SU-DHL-6 (cell line): ENCODE results near the gene TMCC3.

ENCODE experiments used
- H2AFZ ChIP-seq: fragments of 200-600 bp; sonication (generic); 2 replicates; pipeline ENCODE4 v1.6.1; 2014; ENCODE audit warnings: low read depth, mild to moderate bottlenecking, moderate library complexity, mixed read lengths, antibody characterized with exemption, low read length; ENCODE audit not compliant: severe bottlenecking
- H3F3A ChIP-seq: fragments of 200-600 bp; shearing (Covaris generic); 2 replicates; pipeline ENCODE4 v1.6.0; 2016; ENCODE audit warnings: antibody characterized with exemption, mild to moderate bottlenecking; ENCODE audit not compliant: insufficient read depth
- H3K27ac ChIP-seq: fragments of 200-600 bp; sonication (generic); 2 replicates; pipeline ENCODE4 v1.5.1; 2016; ENCODE audit warnings: low read depth, mild to moderate bottlenecking, low read length, moderate library complexity, mixed read lengths
- H3K27me3 ChIP-seq: fragments of 200-600 bp; sonication (generic), shearing (Covaris generic); 2 replicates; pipeline ENCODE4 v1.6.0; 2014; ENCODE audit warnings: mild to moderate bottlenecking, low read length
- H3K36me3 ChIP-seq: fragments of 200-600 bp; sonication (generic); 2 replicates; pipeline ENCODE4 v1.6.1; 2014; ENCODE audit warnings: mild to moderate bottlenecking, low read length, mixed read lengths
- H3K4me2 ChIP-seq: fragments of 300-600, 200-600 bp; shearing (Covaris generic), sonication (generic); 2 replicates; pipeline ENCODE4 v1.6.0; 2014; ENCODE audit warnings: low read length, low read depth, mild to moderate bottlenecking; ENCODE audit not compliant: poor library complexity, severe bottlenecking
- H3K4me3 ChIP-seq: fragments of 200-600 bp; sonication (generic); 2 replicates; pipeline ENCODE4 v1.5.1; 2014; ENCODE audit warnings: antibody characterized with exemption, low read length, mild to moderate bottlenecking, mixed read lengths; ENCODE audit not compliant: insufficient read depth, poor library complexity, severe bottlenecking
- H3K79me2 ChIP-seq: fragments of 200-600 bp; sonication (generic); 2 replicates; pipeline ENCODE4 v1.6.1; 2014; ENCODE audit warnings: mild to moderate bottlenecking, low read length, moderate library complexity; ENCODE audit not compliant: insufficient read depth
- H3K9ac ChIP-seq: fragments of 200-600 bp; sonication (generic); 2 replicates; pipeline ENCODE4 v1.7.0; 2014; ENCODE audit warnings: mild to moderate bottlenecking, low read length
- H3K9me2 ChIP-seq: fragments of 200-600 bp; sonication (generic); replicated peaks from 2 replicates; pipeline ENCODE4 v1.6.1; 2014; ENCODE audit warnings: low read length; ENCODE audit not compliant: insufficient read depth
- H3K9me3 ChIP-seq: fragments of 200-600 bp; sonication (generic); 2 replicates; pipeline ENCODE4 v1.6.1; 2014; ENCODE audit warnings: low read length, mixed read lengths; ENCODE audit not compliant: insufficient read depth
- H4K20me1 ChIP-seq: fragments of 200-600 bp; sonication (generic); 2 replicates; pipeline ENCODE4 v1.6.1; 2014; ENCODE audit warnings: low read depth, mild to moderate bottlenecking, antibody characterized with exemption, low read length, moderate library complexity, mixed read lengths
- CTCF ChIP-seq: fragments of 200-600 bp; sonication (generic); IDR thresholded peaks from one replicate; pipeline ENCODE4 v1.5.1; 2017; ENCODE audit warnings: antibody characterized with exemption, mild to moderate bottlenecking, low read length, moderate library complexity; ENCODE audit not compliant: insufficient read depth, poor library complexity, severe bottlenecking
- EZH2phosphoT487 ChIP-seq: fragments of 200-600 bp; sonication (generic), shearing (Covaris generic); conservative IDR thresholded peaks from 2 replicates; pipeline ENCODE4 v1.6.1; 2018; ENCODE audit warnings: mild to moderate bottlenecking, antibody characterized with exemption, low read length, moderate library complexity, mixed read lengths

TMCC3 gene

GRCh38 chr12:94525951-94526350, 124.4 kb downstream of the TMCC3 start:
- H3K9ac ChIP-seq, result no peak overlapping the region
- H3K9me3 ChIP-seq, result no peaks in the 10 kb centered on the region
- no peak overlapping the region for H2AFZ ChIP-seq
- no peaks in the 10 kb centered on the region for H3K36me3 ChIP-seq
- TF ChIP-seq CTCF (no peak), EZH2phosphoT487 (no peak)
- H3K4me3 ChIP-seq, result no peak overlapping the region
- H3K27me3 ChIP-seq, result no peaks in the 10 kb centered on the region
- no peak overlapping the region for H3K27ac ChIP-seq
- H4K20me1 ChIP-seq, result no peaks in the 10 kb centered on the region
- H3K4me2 ChIP-seq, result no peak overlapping the region
- no peaks in the 10 kb centered on the region for H3K9me2 ChIP-seq
- no peaks in the 10 kb centered on the region for H3K79me2 ChIP-seq
- no peaks in the 10 kb centered on the region for H3F3A ChIP-seq
